Ascending aorta (tissue), 2 donors: Measurements from ENCODE around the gene ATIC. TPM values are rescaled to one million over a fixed set of nuclear protein-coding genes. Genes with fewer than 3 reads are reported as not detected.

Experiments used
- DNase-seq, 2 donors: peaks; one replicate each; pipeline ENCODE4 v3.0.0-alpha.2; 2019; ENCODE audit warnings: low spot score in 2 of 2
- H3K27ac ChIP-seq, 2 donors: fragments of 200-600 bp; sonication (generic); one replicate each; pipeline ENCODE4 v1.5.1; 2016 to 2017; ENCODE audit warnings: mild to moderate bottlenecking in 1 of 2
- H3K27me3 ChIP-seq: fragments of 200-600 bp; sonication (generic); one replicate; pipeline ENCODE4 v1.5.1; 2017
- H3K36me3 ChIP-seq, 2 donors: fragments of 200-600 bp; sonication (generic); one replicate each; pipeline ENCODE4 v1.5.1; 2016
- H3K4me1 ChIP-seq, 2 donors: fragments of 200-600 bp; sonication (generic); one replicate each; pipeline ENCODE4 v1.5.1; 2016 to 2017; ENCODE audit warnings: mild to moderate bottlenecking in 1 of 2
- H3K4me3 ChIP-seq, 2 donors: fragments of 200-600 bp; sonication (generic); one replicate each; pipeline ENCODE4 v1.5.1; 2016 to 2017; ENCODE audit warnings: mild to moderate bottlenecking in 1 of 2
- H3K9me3 ChIP-seq, 2 donors: fragments of 200-600 bp; sonication (generic); one replicate each; pipeline ENCODE4 v1.5.1; 2016
- CTCF ChIP-seq, 3 experiments: fragments of 200-600 bp in 2 of 3; fragments of 450-650 bp in 1 of 3; sonication (generic) in 2 of 3; IDR thresholded peaks; one replicate each; pipeline ENCODE4 v1.5.1; 2016 to 2019; ENCODE audit warnings: antibody characterized with exemption in 3 of 3, mild to moderate bottlenecking in 1 of 3, moderate library complexity in 1 of 3
- intact Hi-C: fragments of 100-400 bp; cut with DNase I; formaldehyde crosslinking; loops from one replicate; pipeline ENCODE4 v1.15.1; 2023
- total RNA-seq: library from RNA; depleted of rRNA; stranded (reverse); fragments of >200 nt; gene quantifications from one replicate; pipeline ENCODE4 v1.1.0, GENCODE V29; 2016

Gene ATIC
- total RNA-seq, 1 donor from 2014 or later, result 8.9 TPM

- intact Hi-C loops, result no loop called here
- no peaks in the 10 kb centered on the region for H3K27me3 ChIP-seq
Measured at GRCh38 chr2:215270118-215270451, 41.8 kb upstream of the ATIC start.

GRCh38 chr2:215271446-215271845, 40.4 kb upstream of the ATIC start:
- intact Hi-C loops, result no loop called here
- no peaks in the 10 kb centered on the region for H3K27me3 ChIP-seq

More at GRCh38 chr2:215270118-215270451, 41.8 kb upstream of the ATIC start:
- Histone ChIP-seq H3K4me3 (no peak overlapping the region), H3K36me3 (no peaks in the 10 kb centered on the region), H3K27ac (no peak overlapping the region), H3K4me1 (no peaks in the 10 kb centered on the region), H3K9me3 (no peaks in the 10 kb centered on the region)
- DNase-seq, result no peak
- TF ChIP-seq CTCF (IDR thresholded peaks at IDR 0.05), result no peak

GRCh38 chr2:215272918-215273317, 38.9 kb upstream of the ATIC start:
- Histone ChIP-seq H3K9me3 (no peaks in the 10 kb centered on the region), H3K27ac (no peak overlapping the region), H3K36me3 (no peaks in the 10 kb centered on the region), H3K27me3 (no peaks in the 10 kb centered on the region), H3K4me3 (no peak overlapping the region), H3K4me1 (no peaks in the 10 kb centered on the region)
- intact Hi-C loops, result no loop called here
- TF ChIP-seq CTCF (IDR thresholded peaks at IDR 0.05), result no peak
- no peak for DNase-seq

More at GRCh38 chr2:215271446-215271845, 40.4 kb upstream of the ATIC start:
- H3K27ac ChIP-seq, result no peak overlapping the region
- no peaks in the 10 kb centered on the region for H3K36me3 ChIP-seq
- TF ChIP-seq CTCF (IDR thresholded peaks at IDR 0.05), result no peak
- no peak for DNase-seq
- H3K4me3 ChIP-seq, result no peak overlapping the region
- no peaks in the 10 kb centered on the region for H3K9me3 ChIP-seq
- H3K4me1 ChIP-seq, result no peaks in the 10 kb centered on the region

GRCh38 chr2:215274829-215275228, 37.0 kb upstream of the ATIC start:
- H3K27me3 ChIP-seq, result no peaks in the 10 kb centered on the region
- no peak for DNase-seq
- no peaks in the 10 kb centered on the region for H3K36me3 ChIP-seq
- no peak overlapping the region for H3K4me3 ChIP-seq
- intact Hi-C loops, result no loop called here
- no peak for TF ChIP-seq CTCF (IDR thresholded peaks at IDR 0.05)
- no peak overlapping the region for H3K27ac ChIP-seq
- H3K4me1 ChIP-seq, result no peaks in the 10 kb centered on the region
- H3K9me3 ChIP-seq, result no peaks in the 10 kb centered on the region

GRCh38 chr2:215275824-215276223, 36.0 kb upstream of the ATIC start:
- H3K9me3 ChIP-seq, result no peaks in the 10 kb centered on the region
- H3K4me1 ChIP-seq, result no peaks in the 10 kb centered on the region
- no peak for TF ChIP-seq CTCF (IDR thresholded peaks at IDR 0.05)
- no peak overlapping the region for H3K4me3 ChIP-seq
- H3K27ac ChIP-seq, result no peak overlapping the region
- H3K27me3 ChIP-seq, result no peaks in the 10 kb centered on the region
- no peaks in the 10 kb centered on the region for H3K36me3 ChIP-seq
- intact Hi-C loops, result no loop called here
- DNase-seq, result no peak

GRCh38 chr2:215277944-215278343, 33.9 kb upstream of the ATIC start:
- H3K9me3 ChIP-seq, result no peaks in the 10 kb centered on the region
- no peak overlapping the region for H3K27ac ChIP-seq
- H3K4me1 ChIP-seq, result no peaks in the 10 kb centered on the region
- no peaks in the 10 kb centered on the region for H3K27me3 ChIP-seq
- no peaks in the 10 kb centered on the region for H3K36me3 ChIP-seq
- no peak overlapping the region for H3K4me3 ChIP-seq
- TF ChIP-seq CTCF (IDR thresholded peaks at IDR 0.05), result no peak
- intact Hi-C loops, result no loop called here
- no peak for DNase-seq
